Loucy (cell line): ENCODE results near the gene HSPB9.
A peak's percentile ranks its signal among the peaks of the same experiment; 100 is the strongest.

Experiments used
- H2AFZ ChIP-seq: fragments of 200-600 bp; sonication (generic); 2 replicates; pipeline ENCODE4 v1.6.0; 2016; ENCODE audit warnings: antibody characterized with exemption, mild to moderate bottlenecking, low read length, moderate library complexity
- H3F3A ChIP-seq: fragments of 200-600 bp; 2 replicates; pipeline ENCODE4 v1.6.0; 2016; ENCODE audit warnings: antibody characterized with exemption, low read depth, mild to moderate bottlenecking
- H3K27me3 ChIP-seq: fragments of 200-600 bp; sonication (generic); 2 replicates; pipeline ENCODE4 v1.6.1; 2014; ENCODE audit warnings: low read length, mild to moderate bottlenecking; ENCODE audit not compliant: insufficient read depth, poor library complexity, severe bottlenecking
- H3K36me3 ChIP-seq: fragments of 200-600 bp; sonication (generic); 2 replicates; pipeline ENCODE4 v1.6.1; 2016; ENCODE audit warnings: low read length; ENCODE audit not compliant: insufficient read depth
- H3K4me1 ChIP-seq: fragments of 200-600 bp; sonication (generic); 2 replicates; pipeline ENCODE4 v1.5.1; 2014; ENCODE audit warnings: low read length, mild to moderate bottlenecking; ENCODE audit not compliant: insufficient read depth, poor library complexity, severe bottlenecking
- H3K4me2 ChIP-seq: fragments of 200-600 bp; sonication (generic); 2 replicates; pipeline ENCODE4 v1.6.0; 2014; ENCODE audit warnings: antibody characterized with exemption, low read length, low read depth, mild to moderate bottlenecking; ENCODE audit not compliant: poor library complexity, severe bottlenecking
- H3K4me3 ChIP-seq: fragments of 200-600 bp; sonication (generic); 2 replicates; pipeline ENCODE4 v1.5.1; 2014; ENCODE audit warnings: low read length, mild to moderate bottlenecking, mixed read lengths; ENCODE audit not compliant: poor library complexity, severe bottlenecking
- H3K79me2 ChIP-seq: fragments of 200-600 bp; sonication (generic); 2 replicates; pipeline ENCODE4 v1.6.1; 2014; ENCODE audit warnings: low read length; ENCODE audit not compliant: insufficient read depth
- H3K9ac ChIP-seq: fragments of 200-600 bp; sonication (generic); 2 replicates; pipeline ENCODE4 v1.6.0; 2014; ENCODE audit warnings: mild to moderate bottlenecking, low read depth, low read length, moderate library complexity; ENCODE audit not compliant: poor library complexity, severe bottlenecking
- H3K9me2 ChIP-seq: fragments of 200-600 bp; sonication (generic); replicated peaks from 2 replicates; pipeline ENCODE4 v1.6.1; 2016; ENCODE audit warnings: low read depth, low read length, mixed read lengths
- H3K9me3 ChIP-seq: fragments of 200-600 bp; sonication (generic); 2 replicates; pipeline ENCODE4 v1.6.1; 2014; ENCODE audit warnings: mild to moderate bottlenecking, antibody characterized with exemption, low read length, low read depth; ENCODE audit not compliant: insufficient read depth
- H4K20me1 ChIP-seq: fragments of 200-600 bp; sonication (generic); 2 replicates; pipeline ENCODE4 v1.6.0; 2014; ENCODE audit warnings: antibody characterized with exemption, low read length, mild to moderate bottlenecking; ENCODE audit not compliant: insufficient read depth, poor library complexity, severe bottlenecking
- CTCF ChIP-seq: fragments of 200-600 bp; sonication (generic); conservative IDR thresholded peaks from 2 replicates; pipeline ENCODE4 v1.5.1; 2014; ENCODE audit warnings: mild to moderate bottlenecking, antibody characterized with exemption, low read length
- EZH2phosphoT487 ChIP-seq: fragments of 200-600 bp; IDR thresholded peaks from 2 replicates; pipeline ENCODE4 v1.6.1; 2018; ENCODE audit warnings: antibody characterized with exemption, mild to moderate bottlenecking, moderate library complexity, borderline replicate concordance

HSPB9 gene

DNA sequence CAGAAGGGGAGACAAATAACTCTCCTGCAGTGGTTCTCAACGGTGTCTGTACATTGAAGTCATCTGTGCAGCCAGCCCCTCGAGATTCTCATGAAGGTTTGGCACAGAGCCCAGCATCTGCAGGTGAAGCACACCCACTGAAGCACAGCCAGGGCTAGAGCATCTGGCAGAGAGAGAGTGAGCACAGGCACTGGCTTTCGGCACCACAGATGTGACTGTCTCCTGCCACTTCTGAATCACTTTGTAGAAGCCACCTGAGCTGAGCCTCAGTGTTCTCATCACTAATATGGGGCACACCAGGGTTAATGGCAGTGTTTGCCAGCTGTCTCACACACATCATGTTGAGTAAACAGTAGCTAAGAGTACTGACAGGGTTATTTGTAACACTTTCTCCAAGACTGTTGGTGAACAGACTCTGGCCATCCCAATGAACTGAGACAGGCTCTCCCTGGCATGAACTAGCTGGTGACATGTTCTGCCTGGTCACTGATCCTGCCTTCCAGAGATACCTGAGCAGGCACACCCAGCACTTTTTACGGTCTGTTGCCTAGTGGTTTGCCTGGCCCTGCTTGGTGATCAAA lies 10.9 kb downstream of the HSPB9 start:
- H3K4me3 ChIP-seq, result no peak overlapping the region
- peaks cover 73% of the 10 kb centered on the region for H3K79me2 ChIP-seq
- H2AFZ ChIP-seq, result no peak overlapping the region
- H4K20me1 ChIP-seq, result peaks cover 25% of the 10 kb centered on the region
- peak overlapping the region; percentile 32 for H3K4me2 ChIP-seq
- H3K9me3 ChIP-seq, result no peaks in the 10 kb centered on the region
- no peaks in the 10 kb centered on the region for H3K27me3 ChIP-seq
- H3K9ac ChIP-seq, result no peak overlapping the region
- no peaks in the 10 kb centered on the region for H3F3A ChIP-seq
- H3K4me1 ChIP-seq, result peaks cover 39% of the 10 kb centered on the region
- no peaks in the 10 kb centered on the region for H3K9me2 ChIP-seq
- TF ChIP-seq EZH2phosphoT487 (no peak), CTCF (no peak)
- peaks cover 32% of the 10 kb centered on the region; the same call in 1 of the 2 replicates for H3K36me3 ChIP-seq

GRCh38 chr17:42135151-42135550 lies 12.5 kb downstream of the HSPB9 start:
- Histone ChIP-seq H3K27me3 (no peaks in the 10 kb centered on the region), H4K20me1 (peaks cover 25% of the 10 kb centered on the region), H3K9me2 (no peaks in the 10 kb centered on the region), H3K9ac (no peak overlapping the region), H3K4me2 (no peak overlapping the region), H2AFZ (no peak overlapping the region), H3K4me1 (peaks cover 39% of the 10 kb centered on the region), H3F3A (no peaks in the 10 kb centered on the region), H3K79me2 (peaks cover 89% of the 10 kb centered on the region), H3K4me3 (no peak overlapping the region), H3K9me3 (no peaks in the 10 kb centered on the region), H3K36me3 (peaks cover 16% of the 10 kb centered on the region; the same call in 1 of the 2 replicates)
- TF ChIP-seq CTCF (no peak), EZH2phosphoT487 (no peak)

DNA sequence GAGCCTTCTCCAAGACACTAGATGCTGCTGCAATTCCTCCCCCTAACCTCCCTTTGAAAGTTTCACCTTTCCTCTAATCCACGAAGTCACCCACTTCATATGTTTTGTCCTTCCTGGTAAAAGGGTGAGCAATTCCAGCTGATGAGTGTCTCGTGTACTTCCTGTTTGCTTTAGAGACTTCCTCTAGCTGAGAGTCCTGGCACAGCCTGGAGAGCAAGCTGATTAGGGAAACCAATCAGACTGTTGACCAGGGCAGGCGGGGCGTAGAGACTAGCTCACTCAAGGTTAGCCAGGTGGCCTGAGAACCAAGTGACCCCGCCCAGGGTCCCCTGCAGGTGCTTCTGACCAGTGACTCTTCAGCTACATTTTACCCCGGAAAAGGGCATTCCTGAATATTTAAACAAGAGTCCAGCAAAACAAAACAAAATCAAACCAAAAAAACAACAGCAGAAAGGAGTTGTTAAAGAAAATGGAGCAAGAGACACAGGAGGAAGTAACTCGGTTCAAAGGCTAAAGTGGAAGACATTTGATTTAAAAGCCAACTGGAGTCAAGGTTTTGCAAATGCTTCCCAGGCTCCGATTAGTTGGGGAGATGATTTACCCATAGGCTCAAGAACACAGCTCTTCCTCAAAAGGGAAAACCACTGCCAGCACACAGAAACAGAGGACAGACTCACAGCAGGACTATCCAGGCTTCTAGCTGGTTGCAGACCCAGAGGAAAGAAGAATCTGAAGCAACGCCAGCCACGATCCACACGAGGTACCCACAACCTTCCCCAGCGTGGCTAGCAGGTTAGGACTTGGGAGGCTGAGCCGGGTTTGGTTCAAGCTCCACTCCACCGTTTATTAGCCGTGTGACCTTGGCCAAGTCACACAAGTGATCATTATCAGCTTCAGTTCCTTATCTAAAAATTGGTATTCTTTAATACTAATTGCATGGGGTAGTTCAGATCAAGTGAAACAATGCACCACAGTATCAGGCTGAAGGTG lies 13.4 kb downstream of the HSPB9 start:
- H3K79me2 ChIP-seq, result peaks cover 86% of the 10 kb centered on the region
- peaks cover 25% of the 10 kb centered on the region for H4K20me1 ChIP-seq
- H3K4me3 ChIP-seq, result no peak overlapping the region
- no peak overlapping the region for H3K9ac ChIP-seq
- no peaks in the 10 kb centered on the region for H3K9me2 ChIP-seq
- no peaks in the 10 kb centered on the region for H3F3A ChIP-seq
- peaks cover 9% of the 10 kb centered on the region; the same call in 1 of the 2 replicates for H3K36me3 ChIP-seq
- no peak for TF ChIP-seq CTCF
- no peak for TF ChIP-seq EZH2phosphoT487
- no peaks in the 10 kb centered on the region for H3K27me3 ChIP-seq
- no peaks in the 10 kb centered on the region for H3K9me3 ChIP-seq
- no peak overlapping the region for H2AFZ ChIP-seq
- peaks cover 39% of the 10 kb centered on the region for H3K4me1 ChIP-seq
- H3K4me2 ChIP-seq, result no peak overlapping the region
